Measurements from ENCODE around the gene RAB40A.

Gene RAB40A

DNA sequence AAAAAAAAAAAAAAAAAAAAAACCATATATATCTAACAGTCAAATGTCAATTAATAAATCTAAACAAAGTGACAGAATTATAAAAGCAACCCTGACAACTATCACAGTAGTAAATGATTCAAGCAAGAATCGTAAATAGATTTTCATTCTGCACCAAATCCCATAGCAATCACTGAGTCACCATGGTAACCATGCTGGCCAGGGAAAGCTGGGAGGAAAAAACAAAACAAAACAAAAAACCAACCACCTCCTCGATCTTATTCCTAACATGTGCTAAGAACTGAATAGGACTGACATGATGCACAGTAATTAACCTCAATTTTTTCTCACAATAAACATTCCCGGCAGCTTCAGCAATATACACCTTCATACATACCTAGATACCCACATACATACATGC lies 30.6 kb upstream of the RAB40A start:
- no peak for DNase-seq (ENCODE audit: insufficient read length, low spot score)
- TF ChIP-seq TAF1 (IDR thresholded peaks at IDR 0.05; ENCODE audit: low read depth, low read length) (no peak), POLR2A (IDR thresholded peaks at IDR 0.05; ENCODE audit: low read depth, low read length) (no peak), POU2F2 (IDR thresholded peaks at IDR 0.05; ENCODE audit: low read depth, low read length) (no peak), PAX5 (IDR thresholded peaks at IDR 0.05; ENCODE audit: insufficient read depth, low read length, severe bottlenecking) (no peak), POLR2AphosphoS5 (IDR thresholded peaks at IDR 0.05; ENCODE audit: low read depth, low read length) (no peak), SPI1 (IDR thresholded peaks at IDR 0.05; ENCODE audit: low read depth, low read length) (no peak)
- no peak for FAIRE-seq

DNA sequence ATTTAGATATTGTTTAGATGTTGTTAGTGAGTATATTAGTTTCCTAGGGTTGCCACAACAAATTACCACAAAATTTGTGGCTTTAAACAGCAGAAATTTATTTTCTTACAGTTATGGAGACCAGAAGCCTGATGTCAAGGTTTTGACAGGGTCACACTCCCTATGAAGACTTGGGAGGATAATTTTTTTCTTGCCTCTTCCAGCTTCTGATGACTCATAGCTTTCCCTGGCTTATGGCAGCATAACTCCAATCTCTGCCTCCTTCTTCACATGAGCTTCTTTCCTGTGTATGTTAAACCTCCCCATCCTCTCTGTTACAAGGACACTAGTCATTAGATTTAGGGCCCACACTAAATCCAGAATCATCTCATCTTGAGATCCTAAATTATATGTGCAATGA lies 20.9 kb upstream of the RAB40A start:
- DNase-seq (ENCODE audit: insufficient read length, low spot score): no peak
- FAIRE-seq: no peak
- TF ChIP-seq POLR2A (IDR thresholded peaks at IDR 0.05; ENCODE audit: low read depth, low read length) (no peak), TAF1 (IDR thresholded peaks at IDR 0.05; ENCODE audit: low read depth, low read length) (no peak), PAX5 (IDR thresholded peaks at IDR 0.05; ENCODE audit: insufficient read depth, low read length, severe bottlenecking) (no peak), SPI1 (IDR thresholded peaks at IDR 0.05; ENCODE audit: low read depth, low read length) (no peak), POLR2AphosphoS5 (IDR thresholded peaks at IDR 0.05; ENCODE audit: low read depth, low read length) (no peak), POU2F2 (IDR thresholded peaks at IDR 0.05; ENCODE audit: low read depth, low read length) (no peak)

DNA sequence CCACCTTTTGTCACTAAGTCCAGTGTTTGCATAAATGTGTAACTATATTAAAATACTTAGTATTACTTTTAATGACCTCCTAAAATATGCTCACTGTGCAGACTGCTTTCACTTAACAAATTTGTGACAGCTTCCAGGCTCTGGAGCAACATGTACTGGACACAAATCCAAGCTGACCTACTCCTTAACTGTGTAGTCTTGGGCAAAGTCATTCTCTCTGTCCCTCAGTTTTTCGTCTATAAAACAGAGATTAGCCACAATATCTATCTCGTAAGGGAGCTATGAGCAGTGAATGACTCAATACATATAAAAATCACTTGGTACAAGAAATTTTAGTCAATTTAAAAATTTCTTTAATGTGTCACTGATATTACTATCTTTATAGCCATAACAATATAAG lies 20.4 kb upstream of the RAB40A start:
- TF ChIP-seq POLR2A (IDR thresholded peaks at IDR 0.05; ENCODE audit: low read depth, low read length): no peak
- TF ChIP-seq POLR2AphosphoS5 (IDR thresholded peaks at IDR 0.05; ENCODE audit: low read depth, low read length): no peak
- no peak for TF ChIP-seq PAX5 (IDR thresholded peaks at IDR 0.05; ENCODE audit: insufficient read depth, low read length, severe bottlenecking)
- no peak for TF ChIP-seq TAF1 (IDR thresholded peaks at IDR 0.05; ENCODE audit: low read depth, low read length)
- TF ChIP-seq SPI1 (IDR thresholded peaks at IDR 0.05; ENCODE audit: low read depth, low read length): no peak
- TF ChIP-seq POU2F2 (IDR thresholded peaks at IDR 0.05; ENCODE audit: low read depth, low read length): no peak
- DNase-seq (ENCODE audit: insufficient read length, low spot score) (no peak), FAIRE-seq (no peak)

DNA sequence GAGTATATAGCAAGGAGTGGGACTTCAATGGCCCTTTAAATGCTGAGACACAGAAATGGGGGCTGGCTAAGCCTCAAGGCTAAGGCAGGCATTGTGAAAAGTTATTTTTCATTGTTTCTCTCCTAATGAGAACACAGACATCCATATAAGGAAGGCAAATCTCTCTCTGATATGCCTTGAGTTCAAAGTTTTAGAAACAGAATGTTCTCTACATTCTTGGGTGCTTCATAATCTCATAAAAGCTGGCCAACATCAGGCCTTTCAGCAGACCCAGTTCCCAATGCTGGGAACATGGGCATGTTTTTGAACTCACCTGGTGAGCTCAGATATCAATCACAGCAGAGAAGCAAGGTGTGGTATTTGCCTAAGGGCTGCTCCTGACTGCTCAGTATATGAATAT lies 19.4 kb upstream of the RAB40A start:
- FAIRE-seq (no peak), DNase-seq (ENCODE audit: insufficient read length, low spot score) (no peak)
- no peak for TF ChIP-seq POLR2A (IDR thresholded peaks at IDR 0.05; ENCODE audit: low read depth, low read length)
- no peak for TF ChIP-seq SPI1 (IDR thresholded peaks at IDR 0.05; ENCODE audit: low read depth, low read length)
- no peak for TF ChIP-seq PAX5 (IDR thresholded peaks at IDR 0.05; ENCODE audit: insufficient read depth, low read length, severe bottlenecking)
- no peak for TF ChIP-seq POU2F2 (IDR thresholded peaks at IDR 0.05; ENCODE audit: low read depth, low read length)
- no peak for TF ChIP-seq TAF1 (IDR thresholded peaks at IDR 0.05; ENCODE audit: low read depth, low read length)
- no peak for TF ChIP-seq POLR2AphosphoS5 (IDR thresholded peaks at IDR 0.05; ENCODE audit: low read depth, low read length)

DNA sequence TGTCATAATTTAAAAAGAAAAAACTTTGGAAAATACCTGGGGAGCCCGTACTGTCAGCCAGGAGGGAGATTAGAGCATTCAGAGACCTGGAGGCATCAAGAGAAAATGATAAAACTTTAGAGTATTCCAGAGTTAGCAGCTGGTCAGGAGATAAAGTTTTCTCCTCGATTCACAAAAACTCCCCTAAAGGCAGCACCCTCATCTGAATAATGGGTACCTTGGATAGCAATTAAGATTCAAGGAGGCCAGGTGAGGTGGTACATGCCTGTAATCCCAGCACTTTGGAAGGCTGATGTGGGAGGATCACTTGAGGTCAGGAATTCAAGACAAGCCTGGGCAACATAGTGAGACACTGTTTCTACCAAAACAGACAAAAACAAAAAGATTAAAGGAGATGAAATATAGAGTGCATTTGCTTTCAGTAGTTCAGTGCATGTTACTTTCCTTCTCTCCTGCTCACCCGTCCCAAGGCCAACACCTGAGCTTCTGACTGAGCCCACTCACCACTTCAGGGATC lies 18.6 kb upstream of the RAB40A start:
- DNase-seq (ENCODE audit: insufficient read length, low spot score) (no peak), FAIRE-seq (no peak)

DNA sequence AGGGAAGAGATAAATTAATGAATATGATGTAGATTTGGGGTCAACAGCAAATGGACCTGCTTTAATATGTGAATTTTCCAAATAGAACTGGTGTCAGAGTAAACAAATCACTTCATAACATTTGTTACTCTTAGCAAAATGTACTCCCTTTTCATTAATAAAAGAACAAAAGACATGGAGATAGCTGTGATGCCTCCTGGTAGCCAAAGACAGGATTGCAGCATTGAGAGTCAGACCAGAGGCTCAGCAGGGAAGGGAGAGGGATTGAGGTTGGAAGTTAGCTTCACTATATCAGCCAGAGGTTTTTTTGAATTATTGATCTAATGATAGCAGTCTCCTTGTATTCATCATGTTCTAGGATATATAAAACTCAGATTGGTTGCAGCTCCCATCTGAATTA lies 17.4 kb upstream of the RAB40A start:
- DNase-seq (ENCODE audit: insufficient read length, low spot score) (no peak), FAIRE-seq (no peak)
- no peak for TF ChIP-seq POLR2A (IDR thresholded peaks at IDR 0.05; ENCODE audit: low read depth, low read length)
- no peak for TF ChIP-seq TAF1 (IDR thresholded peaks at IDR 0.05; ENCODE audit: low read depth, low read length)
- TF ChIP-seq PAX5 (IDR thresholded peaks at IDR 0.05; ENCODE audit: insufficient read depth, low read length, severe bottlenecking): no peak
- TF ChIP-seq POU2F2 (IDR thresholded peaks at IDR 0.05; ENCODE audit: low read depth, low read length): no peak
- no peak for TF ChIP-seq POLR2AphosphoS5 (IDR thresholded peaks at IDR 0.05; ENCODE audit: low read depth, low read length)
- no peak for TF ChIP-seq SPI1 (IDR thresholded peaks at IDR 0.05; ENCODE audit: low read depth, low read length)

More for the DNA sequence above, 18.6 kb upstream of the RAB40A start:
- TF ChIP-seq SPI1 (IDR thresholded peaks at IDR 0.05; ENCODE audit: low read depth, low read length) (no peak), POLR2A (IDR thresholded peaks at IDR 0.05; ENCODE audit: low read depth, low read length) (no peak), POLR2AphosphoS5 (IDR thresholded peaks at IDR 0.05; ENCODE audit: low read depth, low read length) (no peak), POU2F2 (IDR thresholded peaks at IDR 0.05; ENCODE audit: low read depth, low read length) (no peak), PAX5 (IDR thresholded peaks at IDR 0.05; ENCODE audit: insufficient read depth, low read length, severe bottlenecking) (no peak), TAF1 (IDR thresholded peaks at IDR 0.05; ENCODE audit: low read depth, low read length) (no peak)

DNA sequence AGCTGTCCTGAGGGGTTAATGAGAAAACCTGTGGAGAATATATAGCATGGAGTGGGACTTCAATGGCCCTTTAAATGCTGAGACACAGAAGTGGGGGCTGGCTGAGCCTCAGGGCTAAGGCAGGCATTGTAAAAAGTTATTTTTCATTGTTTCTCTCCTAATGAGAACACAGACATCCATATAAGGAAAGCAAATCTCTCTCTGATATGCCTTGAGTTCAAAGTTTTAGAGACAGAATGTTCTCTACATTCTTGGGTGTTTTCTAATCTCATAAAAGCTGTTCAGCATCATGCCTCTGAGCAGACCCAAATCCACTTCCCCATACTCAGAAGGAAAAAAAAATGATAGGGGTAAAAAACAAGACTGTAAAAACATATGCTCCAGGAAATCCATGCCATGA lies 16.8 kb upstream of the RAB40A start:
- DNase-seq (ENCODE audit: insufficient read length, low spot score) (no peak), FAIRE-seq (no peak)
- TF ChIP-seq SPI1 (IDR thresholded peaks at IDR 0.05; ENCODE audit: low read depth, low read length) (no peak), POLR2A (IDR thresholded peaks at IDR 0.05; ENCODE audit: low read depth, low read length) (no peak)

DNA sequence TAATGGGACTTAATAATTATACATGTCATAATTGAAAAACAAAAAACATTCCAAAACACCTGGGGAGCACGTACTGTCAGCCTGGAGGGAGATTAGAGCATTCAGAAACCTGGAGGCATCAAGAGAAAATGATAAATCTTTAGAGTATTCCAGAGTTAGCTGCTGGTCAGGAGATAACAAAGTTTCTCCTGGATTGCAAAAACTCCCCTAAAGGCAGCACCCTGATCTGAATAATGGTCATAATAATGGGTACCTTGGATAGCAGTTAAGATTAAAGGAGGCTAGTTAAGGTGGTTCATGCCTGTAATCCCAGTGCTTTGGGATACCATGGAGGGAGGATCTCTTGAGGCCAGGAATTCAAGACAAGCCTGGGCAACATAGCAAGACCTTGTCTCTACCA lies 15.9 kb upstream of the RAB40A start:
- TF ChIP-seq POU2F2 (IDR thresholded peaks at IDR 0.05; ENCODE audit: low read depth, low read length) (no peak), SPI1 (IDR thresholded peaks at IDR 0.05; ENCODE audit: low read depth, low read length) (no peak), POLR2A (IDR thresholded peaks at IDR 0.05; ENCODE audit: low read depth, low read length) (no peak), TAF1 (IDR thresholded peaks at IDR 0.05; ENCODE audit: low read depth, low read length) (no peak), POLR2AphosphoS5 (IDR thresholded peaks at IDR 0.05; ENCODE audit: low read depth, low read length) (no peak), PAX5 (IDR thresholded peaks at IDR 0.05; ENCODE audit: insufficient read depth, low read length, severe bottlenecking) (no peak)
- FAIRE-seq: no peak
- DNase-seq (ENCODE audit: insufficient read length, low spot score): no peak

DNA sequence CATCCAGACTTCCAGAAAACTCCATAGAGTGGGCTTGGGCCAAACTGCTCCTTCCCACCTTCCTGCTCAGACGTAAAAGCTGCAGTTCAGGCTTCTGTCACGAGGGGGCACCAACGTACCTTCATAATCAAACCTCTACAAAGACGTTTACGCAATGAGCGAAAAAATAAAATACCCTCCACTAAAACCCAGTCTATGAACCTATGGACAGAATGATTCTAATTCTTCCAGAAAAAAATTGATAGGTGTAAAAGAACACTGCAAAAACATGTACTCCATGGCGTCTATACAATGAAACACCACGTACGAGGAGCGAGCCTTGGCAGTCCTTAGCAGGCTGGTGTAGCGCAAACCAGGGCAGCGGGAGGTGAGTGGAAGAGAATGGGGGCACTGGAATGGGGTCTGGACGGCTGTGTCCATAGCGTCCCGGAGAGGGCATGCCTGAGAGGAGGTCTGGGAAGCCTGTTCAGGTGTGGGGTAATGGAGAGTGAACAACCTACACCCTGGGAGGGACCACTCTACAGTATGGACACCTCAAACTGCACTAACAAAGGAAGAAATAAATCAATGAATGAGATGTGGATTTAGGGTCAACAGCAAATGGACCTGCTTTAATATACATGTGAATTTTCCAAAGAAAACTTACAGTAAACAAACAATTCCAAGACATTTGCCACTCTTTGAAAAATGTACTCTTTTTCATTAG lies 14.4 kb upstream of the RAB40A start:
- TF ChIP-seq PAX5 (IDR thresholded peaks at IDR 0.05; ENCODE audit: insufficient read depth, low read length, severe bottlenecking) (no peak), POU2F2 (IDR thresholded peaks at IDR 0.05; ENCODE audit: low read depth, low read length) (no peak), TAF1 (IDR thresholded peaks at IDR 0.05; ENCODE audit: low read depth, low read length) (no peak), SPI1 (IDR thresholded peaks at IDR 0.05; ENCODE audit: low read depth, low read length) (no peak), POLR2A (IDR thresholded peaks at IDR 0.05; ENCODE audit: low read depth, low read length) (no peak), POLR2AphosphoS5 (IDR thresholded peaks at IDR 0.05; ENCODE audit: low read depth, low read length) (no peak)
- DNase-seq (ENCODE audit: insufficient read length, low spot score): no peak
- peak; percentile 91 for FAIRE-seq

DNA sequence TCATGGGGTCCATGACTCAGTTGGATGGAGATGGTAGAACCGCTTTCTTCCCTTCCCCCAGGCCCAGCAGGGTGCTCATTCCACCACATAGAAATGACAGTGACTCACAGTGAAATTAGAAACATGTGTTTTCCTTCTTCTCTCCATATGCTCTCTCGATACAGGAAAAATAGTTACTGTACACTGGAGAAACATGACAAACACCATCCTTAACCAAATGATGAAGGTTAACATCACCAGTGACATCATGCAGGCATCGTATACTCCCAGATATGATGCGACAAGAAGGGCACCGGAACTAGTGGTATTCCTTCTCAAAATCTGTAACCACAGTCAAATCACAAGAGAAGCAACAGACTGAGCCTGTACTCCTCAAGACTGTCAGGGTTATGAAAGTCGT lies 11.7 kb upstream of the RAB40A start:
- no peak for FAIRE-seq
- DNase-seq (ENCODE audit: insufficient read length, low spot score): no peak
- TF ChIP-seq POLR2AphosphoS5 (IDR thresholded peaks at IDR 0.05; ENCODE audit: low read depth, low read length) (no peak), PAX5 (IDR thresholded peaks at IDR 0.05; ENCODE audit: insufficient read depth, low read length, severe bottlenecking) (no peak), POU2F2 (IDR thresholded peaks at IDR 0.05; ENCODE audit: low read depth, low read length) (no peak), POLR2A (IDR thresholded peaks at IDR 0.05; ENCODE audit: low read depth, low read length) (no peak), SPI1 (IDR thresholded peaks at IDR 0.05; ENCODE audit: low read depth, low read length) (no peak), TAF1 (IDR thresholded peaks at IDR 0.05; ENCODE audit: low read depth, low read length) (no peak)

Data from GM12891 (cell line).